Retinal pigment epithelial cell (primary cell): Measurements from ENCODE around the gene PKD1L1.

Source experiments
- DNase-seq: peaks from one replicate; pipeline ENCODE4 v3.0.0-alpha.2; 2010; ENCODE audit warnings: low read depth
- H3K4me3 ChIP-seq: 2 replicates; pipeline ENCODE4 v1.5.1; 2011; ENCODE audit warnings: mild to moderate bottlenecking, low read length, control low read depth, moderate library complexity
- TF ChIP-seq, protein P1 (sequence below): conservative IDR thresholded peaks from 2 replicates; pipeline ENCODE4 v1.5.1; 2011; ENCODE audit warnings: low read depth, low read length, control low read depth, inconsistent platforms

Gene PKD1L1

DNA sequence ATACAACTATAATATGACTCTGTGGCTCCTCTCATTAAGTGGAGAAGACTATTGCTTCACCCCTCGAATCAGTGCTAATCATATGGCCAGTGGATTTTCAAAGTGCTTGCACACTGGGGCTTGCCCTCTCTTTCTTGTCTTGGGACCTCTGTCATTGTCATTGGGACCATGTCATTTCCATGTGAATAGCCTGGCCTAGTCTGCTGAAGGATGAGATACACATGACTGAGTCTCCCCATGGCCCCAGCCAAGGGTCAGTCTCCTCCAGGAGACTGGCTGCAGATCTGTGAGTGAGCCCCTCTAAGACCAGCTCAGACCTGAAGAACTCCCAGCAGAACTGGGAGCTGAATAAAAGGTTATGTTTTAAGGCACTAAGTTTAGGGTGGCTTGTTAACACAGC lies 39.5 kb downstream of the PKD1L1 start:
- no peak overlapping the region for H3K4me3 ChIP-seq
- TF ChIP-seq, protein P1, sequence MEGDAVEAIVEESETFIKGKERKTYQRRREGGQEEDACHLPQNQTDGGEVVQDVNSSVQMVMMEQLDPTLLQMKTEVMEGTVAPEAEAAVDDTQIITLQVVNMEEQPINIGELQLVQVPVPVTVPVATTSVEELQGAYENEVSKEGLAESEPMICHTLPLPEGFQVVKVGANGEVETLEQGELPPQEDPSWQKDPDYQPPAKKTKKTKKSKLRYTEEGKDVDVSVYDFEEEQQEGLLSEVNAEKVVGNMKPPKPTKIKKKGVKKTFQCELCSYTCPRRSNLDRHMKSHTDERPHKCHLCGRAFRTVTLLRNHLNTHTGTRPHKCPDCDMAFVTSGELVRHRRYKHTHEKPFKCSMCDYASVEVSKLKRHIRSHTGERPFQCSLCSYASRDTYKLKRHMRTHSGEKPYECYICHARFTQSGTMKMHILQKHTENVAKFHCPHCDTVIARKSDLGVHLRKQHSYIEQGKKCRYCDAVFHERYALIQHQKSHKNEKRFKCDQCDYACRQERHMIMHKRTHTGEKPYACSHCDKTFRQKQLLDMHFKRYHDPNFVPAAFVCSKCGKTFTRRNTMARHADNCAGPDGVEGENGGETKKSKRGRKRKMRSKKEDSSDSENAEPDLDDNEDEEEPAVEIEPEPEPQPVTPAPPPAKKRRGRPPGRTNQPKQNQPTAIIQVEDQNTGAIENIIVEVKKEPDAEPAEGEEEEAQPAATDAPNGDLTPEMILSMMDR, result no peak
- DNase-seq, result no peak

DNA sequence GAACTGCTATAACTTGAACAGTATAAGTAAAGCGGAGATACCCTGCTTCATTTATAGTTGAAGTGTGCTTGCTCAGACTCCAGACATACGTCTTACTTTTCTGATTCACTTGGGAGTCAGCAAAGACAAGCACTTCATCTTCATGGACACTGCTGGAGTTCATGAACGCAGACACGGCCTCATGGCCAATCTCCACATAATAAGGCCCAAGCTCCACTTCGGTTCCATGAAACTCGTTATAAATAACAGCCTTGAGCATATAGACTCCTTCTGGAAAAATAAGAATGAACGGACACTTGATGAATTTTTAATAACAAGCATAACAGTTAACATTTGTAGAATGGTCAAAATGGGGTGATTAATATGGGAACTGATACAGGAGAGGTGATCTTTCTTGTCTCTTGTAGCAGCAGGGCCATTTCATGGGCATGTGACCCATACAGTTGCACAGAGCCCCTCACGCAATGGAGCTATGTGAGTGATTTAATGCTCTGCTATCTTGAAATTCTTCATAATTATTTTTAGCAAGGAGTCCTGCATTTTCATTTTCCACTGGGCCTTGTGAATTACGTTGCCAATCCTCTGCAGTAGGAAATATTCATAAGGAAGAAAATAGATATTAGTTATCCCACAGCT lies 40.2 kb downstream of the PKD1L1 start:
- no peak overlapping the region for H3K4me3 ChIP-seq
- TF ChIP-seq, protein P1, result no peak
- DNase-seq, result no peak

DNA sequence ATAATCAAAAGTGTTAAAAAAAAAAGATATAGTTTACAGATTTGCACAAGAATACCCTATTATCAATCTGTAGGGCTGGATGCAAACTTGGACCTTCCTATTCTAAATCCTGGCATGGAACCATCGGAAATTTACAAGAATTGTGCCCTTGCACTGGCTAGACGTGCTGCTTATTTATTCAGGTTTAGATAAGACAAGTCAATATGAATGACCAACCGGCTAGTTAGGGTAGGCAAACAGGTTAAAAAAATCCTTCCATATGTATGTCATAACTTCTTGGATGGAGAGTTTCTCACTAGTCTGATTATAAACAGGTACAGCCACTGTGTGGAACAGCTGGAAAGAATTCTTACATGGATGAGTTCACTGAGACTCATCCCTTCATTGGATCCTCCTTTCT lies 41.4 kb downstream of the PKD1L1 start:
- H3K4me3 ChIP-seq, result no peak overlapping the region
- TF ChIP-seq, protein P1, result no peak
- DNase-seq, result no peak

DNA sequence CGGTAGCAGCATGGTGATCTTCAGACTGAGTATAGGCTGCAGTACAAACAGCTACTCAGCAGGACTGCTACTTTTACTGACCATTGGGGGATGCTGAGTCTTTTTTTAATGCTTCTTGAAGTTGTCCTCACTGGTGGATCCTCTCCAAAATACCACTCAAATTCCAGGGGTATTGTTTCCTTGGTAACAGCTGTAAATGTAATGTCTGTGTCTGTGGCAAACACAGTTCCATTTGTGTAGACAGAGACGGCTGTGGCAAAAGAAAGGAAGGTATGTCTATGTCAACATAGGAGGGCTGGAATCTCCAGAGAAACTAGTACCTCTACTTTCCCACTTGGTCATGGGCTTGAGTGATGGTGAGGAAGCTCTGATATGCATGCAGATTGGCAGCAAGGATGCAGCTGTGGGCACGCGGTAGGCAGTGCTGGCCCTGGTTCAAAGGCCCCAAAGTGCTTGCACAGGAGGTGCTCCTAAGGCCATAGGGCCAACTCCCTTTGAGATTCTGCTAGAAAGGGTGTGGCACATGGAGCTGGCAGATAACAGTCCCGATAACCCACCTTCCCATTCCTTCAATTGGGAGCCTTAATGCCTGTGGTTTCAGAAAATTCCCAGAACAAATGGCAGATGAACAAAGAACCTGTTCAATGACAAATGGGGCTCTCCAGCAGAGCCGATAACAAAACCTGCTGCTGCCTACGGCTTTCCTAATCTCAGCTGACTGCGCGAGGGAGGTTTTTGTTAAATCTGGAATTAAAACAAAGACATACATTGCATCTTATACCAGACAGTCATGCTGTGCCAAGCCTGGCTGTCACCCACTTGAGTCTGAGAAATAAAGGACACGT lies 43.0 kb downstream of the PKD1L1 start:
- no peak for DNase-seq
- no peak overlapping the region for H3K4me3 ChIP-seq
- TF ChIP-seq, protein P1, result no peak

DNA sequence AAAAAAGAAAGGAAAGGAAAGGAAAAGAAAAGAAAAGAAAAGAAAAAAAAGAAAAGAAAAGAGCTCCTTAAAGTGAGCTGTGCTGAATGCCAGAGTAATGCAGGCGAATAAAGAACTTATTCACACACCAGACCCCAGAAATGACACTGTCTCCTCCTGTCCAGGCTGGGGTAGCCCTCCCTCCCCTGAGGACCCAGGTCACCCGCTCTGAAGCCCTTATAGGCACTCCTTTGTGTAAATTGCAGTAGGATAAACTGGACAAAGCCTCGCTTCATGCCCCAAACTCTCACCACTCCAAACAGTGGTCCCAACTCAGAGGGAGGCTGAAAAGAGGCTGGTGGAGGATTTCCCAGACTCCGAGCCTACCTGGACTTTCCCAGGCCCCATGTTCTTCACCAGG lies 46.3 kb downstream of the PKD1L1 start:
- no peak for DNase-seq
- TF ChIP-seq, protein P1, result no peak
- H3K4me3 ChIP-seq, result no peak overlapping the region

DNA sequence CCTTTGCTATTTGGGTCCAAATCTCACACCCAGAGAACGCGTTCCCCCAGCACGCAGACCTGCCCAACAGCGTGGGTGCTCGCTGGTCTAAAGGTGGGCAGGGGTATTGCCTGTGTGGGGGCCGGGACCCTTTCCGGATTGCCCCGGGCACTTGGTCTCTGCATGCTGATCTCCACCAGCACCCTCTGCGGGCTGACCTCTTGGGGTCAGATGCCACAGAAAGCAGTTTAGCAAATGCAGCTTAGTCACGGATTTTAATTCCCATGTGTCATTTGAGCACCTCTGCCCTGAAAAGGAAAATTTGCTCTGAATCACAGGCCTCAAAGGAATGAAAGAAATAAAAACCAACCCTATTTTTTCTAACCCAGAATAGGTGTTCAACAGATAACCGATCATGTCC lies 46.7 kb downstream of the PKD1L1 start:
- no peak overlapping the region for H3K4me3 ChIP-seq
- TF ChIP-seq, protein P1, result no peak
- DNase-seq, result peak; percentile 16

DNA sequence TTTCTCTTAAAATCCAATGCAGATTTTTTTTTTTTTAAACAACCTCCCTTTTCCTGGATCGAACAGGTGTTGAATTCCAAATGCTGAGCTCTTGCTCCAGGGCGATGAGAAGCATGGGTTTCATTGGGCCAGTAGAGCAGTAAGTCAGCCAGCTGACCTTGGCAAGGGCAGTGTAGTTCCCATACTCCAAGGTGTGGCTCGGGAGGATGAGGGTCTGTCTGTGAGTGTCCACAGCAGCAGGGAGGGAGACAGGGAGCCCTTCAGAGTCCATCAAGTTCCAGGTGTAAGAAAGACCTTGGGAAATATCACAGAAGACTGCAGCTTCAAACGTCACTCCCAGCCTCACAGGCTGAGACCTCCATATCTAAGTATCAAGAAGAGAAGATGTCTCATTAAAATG lies 50.4 kb downstream of the PKD1L1 start:
- no peak overlapping the region for H3K4me3 ChIP-seq
- DNase-seq, result no peak
- TF ChIP-seq, protein P1, result no peak
